Small intestine (tissue), 7 donors: ENCODE results near the gene UBE2L5. TPM values are rescaled to one million over a fixed set of nuclear protein-coding genes. Genes with fewer than 3 reads are reported as not detected.

Experiments
- DNase-seq, 2 donors: peaks; one replicate each; pipeline versions ENCODE4 v3.0.0 to v3.0.0-alpha.2; 2013
- FAIRE-seq: peaks from 2 replicates; lab custom pipeline; 2012; peaks lifted over from hg19 to GRCh38; lab: Jason Lieb, UNC
- H3K27ac ChIP-seq, 3 donors: one replicate each; pipeline ENCODE4 v1.5.1; 2013; ENCODE audit warnings: low read length in 2 of 3, mild to moderate bottlenecking in 2 of 3, control low read depth in 1 of 3, inconsistent platforms in 1 of 3, low read depth in 1 of 3, moderate library complexity in 1 of 3
- H3K27me3 ChIP-seq, 3 donors: one replicate each; pipeline ENCODE4 v1.6.1; 2013; ENCODE audit warnings: low read length in 3 of 3, inconsistent platforms in 1 of 3; ENCODE audit not compliant: control insufficient read depth in 3 of 3, insufficient read depth in 3 of 3
- H3K36me3 ChIP-seq, 3 donors: one replicate each; pipeline ENCODE4 v1.6.1; 2013; ENCODE audit warnings: low read length in 3 of 3, inconsistent platforms in 1 of 3, low read depth in 1 of 3, mild to moderate bottlenecking in 1 of 3, moderate library complexity in 1 of 3; ENCODE audit not compliant: control insufficient read depth in 3 of 3, insufficient read depth in 2 of 3
- H3K4me1 ChIP-seq, 3 donors: one replicate each; pipeline ENCODE4 v1.6.1; 2013; ENCODE audit warnings: low read length in 2 of 3, inconsistent platforms in 1 of 3, low read depth in 1 of 3, mild to moderate bottlenecking in 1 of 3, moderate library complexity in 1 of 3; ENCODE audit not compliant: control insufficient read depth in 3 of 3, insufficient read depth in 2 of 3
- H3K4me3 ChIP-seq, 3 donors: one replicate each; pipeline ENCODE4 v1.5.1; 2013; ENCODE audit warnings: low read length in 3 of 3, control low read depth in 1 of 3, inconsistent platforms in 1 of 3, low read depth in 1 of 3, mild to moderate bottlenecking in 1 of 3, moderate library complexity in 1 of 3
- H3K9me3 ChIP-seq, 2 donors: one replicate each; pipeline ENCODE4 v1.6.1; 2013; ENCODE audit warnings: low read depth in 1 of 2, low read length in 1 of 2; ENCODE audit not compliant: control insufficient read depth in 2 of 2, insufficient read depth in 1 of 2
- WGBS, 3 donors: extraction: QIAGEN DNeasy Blood & Tissue Kit; methylation state at CpG; one replicate each; pipeline ENCODE4 v1.1.7; 2013; 5-methylcytosine and 5-hydroxymethylcytosine counted together
- polyA plus RNA-seq, 4 donors: library from polyadenylated mRNA; stranded (reverse) in 3 of 4; unstranded in 1 of 4; fragments of 200-250 nt in 3 of 4; fragments of 120-200 nt in 1 of 4; gene quantifications; one replicate each; pipeline versions ENCODE4 v1.2.1 to v1.2.3, GENCODE V29; 2013
- donor health status: healthy with polysubstance abuse.
- donor health status: control.
- donor health status: control.
- donor health status: Bipolar disorder and iron deficiency.
- donor health status: healthy.

The UBE2L5 gene
- polyA plus RNA-seq, 4 donors, result 0.18 TPM; not detected in 3

GRCh38 chr13:30382836-30383525 lies 39.3 kb upstream of the UBE2L5 start:
- WGBS, 3 donors, result 16 to 53% (median 39%) methylated on average over 6 of the region's 6 CpGs
- Histone ChIP-seq H3K4me3 (no peak overlapping the region), H3K9me3 (no peaks in the 10 kb centered on the region), H3K4me1 (no peaks in the 10 kb centered on the region), H3K27ac (no peak overlapping the region), H3K27me3 (no peaks in the 10 kb centered on the region), H3K36me3 (no peaks in the 10 kb centered on the region)
- DNase-seq, result peak in 1 of 2 donors; percentile 9
- no peak for FAIRE-seq

GRCh38 chr13:30388406-30389283 lies 33.6 kb upstream of the UBE2L5 start:
- peak overlapping the region in 1 of 3 donors; percentile 64 for H3K27ac ChIP-seq

GRCh38 chr13:30391956-30392680 lies 30.2 kb upstream of the UBE2L5 start:
- WGBS, 3 donors, result 91 to 93% (median 93%) methylated on average over 9 of the region's 9 CpGs
- H3K27me3 ChIP-seq, result no peaks in the 10 kb centered on the region
- H3K4me3 ChIP-seq, result no peak overlapping the region
- DNase-seq, result no peak
- peaks cover 0 to 10% (median 0%) of the 10 kb centered on the region in 3 donors for H3K4me1 ChIP-seq
- H3K9me3 ChIP-seq, result no peaks in the 10 kb centered on the region
- FAIRE-seq, result no peak
- H3K27ac ChIP-seq, result no peak overlapping the region
- H3K36me3 ChIP-seq, result no peaks in the 10 kb centered on the region

More at GRCh38 chr13:30388406-30389283, 33.6 kb upstream of the UBE2L5 start:
- DNase-seq (no peak), FAIRE-seq (no peak)
- Histone ChIP-seq H3K36me3 (no peaks in the 10 kb centered on the region), H3K27me3 (no peaks in the 10 kb centered on the region), H3K9me3 (no peaks in the 10 kb centered on the region), H3K4me1 (peaks cover 0 to 5% (median 0%) of the 10 kb centered on the region in 3 donors), H3K4me3 (no peak overlapping the region)
- WGBS, 3 donors, result 57 to 86% (median 77%) methylated on average over 15 of the region's 15 CpGs

- no peaks in the 10 kb centered on the region for H3K9me3 ChIP-seq
- WGBS, 3 donors, result 75 to 85% (median 82%) methylated on average over 5 of the region's 5 CpGs
- no peak overlapping the region for H3K27ac ChIP-seq
- no peaks in the 10 kb centered on the region for H3K27me3 ChIP-seq
- DNase-seq, result no peak
- no peak for FAIRE-seq
- no peaks in the 10 kb centered on the region for H3K36me3 ChIP-seq
- H3K4me3 ChIP-seq, result no peak overlapping the region
- peaks cover 0 to 10% (median 0%) of the 10 kb centered on the region in 3 donors for H3K4me1 ChIP-seq
Measured at GRCh38 chr13:30392681-30393045, 29.6 kb upstream of the UBE2L5 start.

- Histone ChIP-seq H3K4me1 (peaks cover 0 to 19% (median 4%) of the 10 kb centered on the region in 3 donors), H3K27ac (peak overlapping the region; percentile 97 to 98 (median 97)), H3K9me3 (no peaks in the 10 kb centered on the region), H3K4me3 (peak overlapping the region; percentile 8 to 64 (median 63)), H3K36me3 (no peaks in the 10 kb centered on the region), H3K27me3 (no peaks in the 10 kb centered on the region)
- peak; percentile 64 to 70 for DNase-seq
- no peak for FAIRE-seq
- 0 to 2% (median 0%) methylated on average over 7 of the region's 7 CpGs for WGBS, 3 donors
Measured at GRCh38 chr13:30394751-30395191, 27.5 kb upstream of the UBE2L5 start.

GRCh38 chr13:30395192-30396158 lies 26.8 kb upstream of the UBE2L5 start:
- FAIRE-seq (no peak), DNase-seq (peak; percentile 95 to 97)
- 1 to 5% (median 3%) methylated on average over 19 of the region's 19 CpGs for WGBS, 3 donors
- peak overlapping the region; percentile 97 to 98 (median 97) for H3K27ac ChIP-seq
- H3K4me3 ChIP-seq, result peak overlapping the region; percentile 8 to 64 (median 63)
- H3K36me3 ChIP-seq, result no peaks in the 10 kb centered on the region
- peaks cover 0 to 18% (median 4%) of the 10 kb centered on the region in 3 donors for H3K4me1 ChIP-seq
- no peaks in the 10 kb centered on the region for H3K9me3 ChIP-seq
- H3K27me3 ChIP-seq, result no peaks in the 10 kb centered on the region

- WGBS, 3 donors, result 26 to 58% (median 42%) methylated on average over 8 of the region's 8 CpGs
- peak; percentile 40 to 42 for DNase-seq
- Histone ChIP-seq H3K9me3 (no peaks in the 10 kb centered on the region), H3K4me1 (peaks cover 0 to 18% (median 4%) of the 10 kb centered on the region in 3 donors), H3K27ac (peak overlapping the region in 2 of 3 donors; percentile 57 to 97), H3K36me3 (no peaks in the 10 kb centered on the region), H3K4me3 (no peak overlapping the region), H3K27me3 (no peaks in the 10 kb centered on the region)
- no peak for FAIRE-seq
Measured at GRCh38 chr13:30396434-30397075, 25.7 kb upstream of the UBE2L5 start.
